ENCODE measurements around the gene ZBTB17. TPM values are rescaled to one million over a fixed set of nuclear protein-coding genes. Genes with fewer than 3 reads are reported as not detected.

Gene ZBTB17
- total RNA-seq (2022; extraction: Qiagen RNA extraction), result 10.2 to 12.9 TPM (median 11.9 TPM) in 5 replicates

GRCh38 chr1:15975805-15976680, at the start of gene ZBTB17:
Gene ZBTB17 (minus strand): TSS chr1:15976101. CDS start chr1:15948495, 27,606 bp downstream.

GRCh38 chr1:16021681-16022080, 45.8 kb upstream of the ZBTB17 start, which contains the start of gene CLCNKA:
Gene CLCNKA (plus strand): TSS chr1:16022036. CDS start chr1:16022620, 584 bp downstream.

GRCh38 chr1:16017461-16018303, 41.8 kb upstream of the ZBTB17 start, which contains the start of gene HSPB7:
Gene HSPB7 (minus strand): TSS chr1:16018043. CDS start chr1:16017963, 80 bp downstream.

Other genes starting within 250 kb of the ZBTB17 start
- 0.07 to 0.42 TPM (median 0.24 TPM) in 5 replicates for gene SLC25A34, start 239.8 kb downstream of the ZBTB17 start, total RNA-seq (2022; extraction: Qiagen RNA extraction)
- not detected in 5 replicates for gene TMEM82, start 233.6 kb downstream of the ZBTB17 start, total RNA-seq (2022; extraction: Qiagen RNA extraction)
- gene FBLIM1, start 217.3 kb downstream of the ZBTB17 start, total RNA-seq (2022; extraction: Qiagen RNA extraction), result 19.6 to 33.7 TPM (median 26.9 TPM) in 5 replicates
- gene UQCRHL, start 168.5 kb downstream of the ZBTB17 start, total RNA-seq (2022; extraction: Qiagen RNA extraction), result 5.9 to 8.7 TPM (median 6.2 TPM) in 5 replicates
- 34.2 to 46.9 TPM (median 38.3 TPM) in 5 replicates for gene SPEN, start 128.4 kb downstream of the ZBTB17 start, total RNA-seq (2022; extraction: Qiagen RNA extraction)
- not detected in 5 replicates for gene SRARP, start 28.1 kb upstream of the ZBTB17 start, total RNA-seq (2022; extraction: Qiagen RNA extraction)
- 0.05 to 0.14 TPM (median 0.07 TPM) in 4 of 5 replicates, not detected in the other for gene HSPB7, start 41.9 kb upstream of the ZBTB17 start, total RNA-seq (2022; extraction: Qiagen RNA extraction)
- gene CLCNKA, start 45.9 kb upstream of the ZBTB17 start, total RNA-seq (2022; extraction: Qiagen RNA extraction), result 0.03 to 0.06 TPM (median 0.06 TPM) in 3 of 5 replicates, not detected in the others
- 0.07 to 0.08 TPM in 2 of 5 replicates, not detected in the others for gene CLCNKB, start 67.7 kb upstream of the ZBTB17 start, total RNA-seq (2022; extraction: Qiagen RNA extraction)
- 13.8 to 19.9 TPM (median 17.8 TPM) in 5 replicates for gene FAM131C, start 97.5 kb upstream of the ZBTB17 start, total RNA-seq (2022; extraction: Qiagen RNA extraction)
- gene EPHA2, start 180.0 kb upstream of the ZBTB17 start, total RNA-seq (2022; extraction: Qiagen RNA extraction), result 119 to 130 TPM (median 123 TPM) in 5 replicates
- gene ARHGEF19, start 236.6 kb upstream of the ZBTB17 start, total RNA-seq (2022; extraction: Qiagen RNA extraction), result 5.1 to 6.4 TPM (median 6.0 TPM) in 5 replicates

All from A549 treated with Hydrocortisone at 1 μM for 4 hours (cell line).